GM11168 (cell line): ENCODE measurements around the gene USP34.

Source experiments
- in situ Hi-C: fragments of 300-500 bp; cut with MboI; formaldehyde crosslinking; loops from one replicate; pipeline ENCODE4 v1.12.0; 2022; ENCODE audit warnings: low sequenced_read_pairs; ENCODE audit not compliant: unreplicated experiment

USP34 gene

GRCh38 chr2:61255580-61256437 lies 215.1 kb downstream of the USP34 start:
- in situ Hi-C loops: no loop called here

- in situ Hi-C loops: no loop called here
These were observed 216.4 kb downstream of the USP34 start for GRCh38 chr2:61254536-61254935.

DNA sequence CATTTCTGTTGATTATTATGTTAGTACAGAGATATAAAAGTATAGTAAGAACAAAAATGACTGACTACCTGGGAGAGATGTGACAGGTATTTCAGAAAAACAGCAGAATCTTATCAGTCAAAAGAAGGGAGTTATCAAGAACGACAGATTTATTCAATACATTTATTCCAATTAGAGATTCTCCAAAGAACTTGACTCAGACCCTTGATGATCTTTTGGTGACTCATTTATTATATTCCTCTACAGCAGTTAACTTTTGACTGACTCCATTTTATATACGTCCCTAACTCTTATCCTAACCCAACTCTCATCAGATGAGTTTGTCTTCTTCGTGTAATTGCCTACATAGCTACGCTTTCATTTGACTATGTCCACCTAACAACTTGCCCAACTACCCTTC lies 217.8 kb downstream of the USP34 start:
- in situ Hi-C loops: no loop called here

DNA sequence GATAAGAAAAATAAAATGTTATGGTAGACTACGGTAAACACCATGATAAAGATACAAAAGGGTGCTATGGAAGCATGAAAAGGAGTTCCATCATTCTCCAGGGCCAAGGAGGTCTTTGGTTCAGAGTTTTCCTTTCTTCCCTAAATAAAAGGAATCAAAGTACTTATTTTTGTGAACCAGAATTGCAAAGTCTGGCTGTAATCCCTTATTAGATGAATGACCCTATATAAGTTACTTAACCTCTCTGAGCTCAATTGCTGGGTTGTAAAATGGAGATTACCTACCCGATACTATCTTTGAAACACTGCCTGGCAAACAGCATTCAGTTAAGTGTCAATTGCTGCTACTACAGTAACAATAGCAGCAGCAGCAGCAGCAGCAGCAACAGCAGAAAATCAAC lies 218.9 kb downstream of the USP34 start:
- in situ Hi-C loops: no loop called here

DNA sequence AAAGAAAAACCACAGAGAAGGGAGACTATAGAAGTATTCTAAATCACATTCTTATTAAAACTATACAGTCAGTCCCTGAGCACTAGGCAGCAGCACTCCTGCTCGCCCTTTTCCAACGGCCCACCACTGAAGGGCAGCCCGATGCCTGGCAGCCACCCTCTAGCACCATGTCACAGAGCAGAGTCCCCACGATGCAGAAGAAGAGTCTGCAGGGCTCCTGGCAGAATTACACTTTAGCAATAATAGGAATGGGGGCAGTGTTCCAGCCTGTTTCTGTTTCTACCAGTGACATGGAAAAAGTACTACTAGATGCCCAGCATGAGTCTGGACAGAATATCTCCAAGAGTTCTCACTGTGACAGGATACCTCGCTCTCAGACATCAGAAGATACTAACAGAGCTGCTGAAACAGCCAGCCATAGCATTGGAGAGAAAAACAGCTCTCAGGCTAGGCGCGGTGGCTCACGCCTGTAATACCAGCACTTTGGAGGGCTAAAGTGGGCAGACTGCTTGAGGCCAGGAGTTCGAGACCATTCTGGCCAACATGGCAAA lies 221.3 kb downstream of the USP34 start:
- in situ Hi-C loops: no loop called here

GRCh38 chr2:61247204-61247812 lies 223.6 kb downstream of the USP34 start:
- in situ Hi-C loops: no loop called here

DNA sequence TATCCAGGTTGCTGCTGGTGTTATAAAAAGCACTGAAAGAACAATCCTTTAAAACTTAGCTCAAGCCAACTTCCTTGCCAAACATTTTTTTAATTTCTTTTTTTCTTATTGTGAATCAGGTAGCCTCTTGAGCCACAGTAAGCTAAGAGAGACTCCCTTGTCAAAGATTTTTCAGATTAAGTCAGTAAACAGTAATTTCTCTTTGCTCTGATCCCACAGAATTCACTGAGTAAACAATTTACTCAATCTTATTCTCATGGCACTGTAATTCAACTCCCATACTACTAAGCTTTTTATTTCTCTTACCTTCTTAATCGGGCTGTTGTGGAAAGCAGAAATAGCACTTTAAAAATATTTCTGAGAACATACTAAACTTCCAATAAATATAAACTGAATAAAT lies 226.2 kb downstream of the USP34 start:
- in situ Hi-C loops: no loop called here

DNA sequence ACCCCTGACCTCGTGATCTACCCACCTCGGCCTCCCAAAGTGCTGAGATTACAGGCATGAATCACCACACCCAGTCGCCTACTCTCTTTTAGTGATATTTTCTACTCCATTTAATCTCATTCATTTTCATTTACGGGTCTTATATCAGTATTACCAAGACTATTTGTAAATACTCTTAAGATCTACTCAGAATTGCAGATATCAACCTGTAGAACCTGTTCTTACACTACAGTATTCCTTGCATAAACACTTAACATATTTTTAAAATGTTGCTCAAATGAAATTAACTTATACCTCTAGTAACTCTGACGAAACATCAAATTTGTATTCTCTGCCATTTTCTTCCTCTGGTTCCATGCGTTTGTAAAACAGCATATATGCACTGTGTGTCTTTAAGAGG lies 229.6 kb downstream of the USP34 start:
- in situ Hi-C loops: no loop called here

GRCh38 chr2:61238219-61239012 lies 232.5 kb downstream of the USP34 start:
- in situ Hi-C loops: no loop called here

- in situ Hi-C loops: no loop called here
These were observed 235.2 kb downstream of the USP34 start for GRCh38 chr2:61235716-61236115.

- in situ Hi-C loops: no loop called here
These were observed 237.3 kb downstream of the USP34 start for GRCh38 chr2:61233581-61233980.

GRCh38 chr2:61229936-61230335 lies 241.0 kb downstream of the USP34 start:
- in situ Hi-C loops: no loop called here

- in situ Hi-C loops: no loop called here
These were observed 248.3 kb downstream of the USP34 start for GRCh38 chr2:61222567-61222966.

GRCh38 chr2:61221819-61222218 lies 249.1 kb downstream of the USP34 start:
- in situ Hi-C loops: no loop called here

- in situ Hi-C loops: no loop called here
These were observed 250.1 kb downstream of the USP34 start for GRCh38 chr2:61220768-61221167.

- in situ Hi-C loops: no loop called here
These were observed 252.1 kb downstream of the USP34 start for GRCh38 chr2:61218817-61219170.

DNA sequence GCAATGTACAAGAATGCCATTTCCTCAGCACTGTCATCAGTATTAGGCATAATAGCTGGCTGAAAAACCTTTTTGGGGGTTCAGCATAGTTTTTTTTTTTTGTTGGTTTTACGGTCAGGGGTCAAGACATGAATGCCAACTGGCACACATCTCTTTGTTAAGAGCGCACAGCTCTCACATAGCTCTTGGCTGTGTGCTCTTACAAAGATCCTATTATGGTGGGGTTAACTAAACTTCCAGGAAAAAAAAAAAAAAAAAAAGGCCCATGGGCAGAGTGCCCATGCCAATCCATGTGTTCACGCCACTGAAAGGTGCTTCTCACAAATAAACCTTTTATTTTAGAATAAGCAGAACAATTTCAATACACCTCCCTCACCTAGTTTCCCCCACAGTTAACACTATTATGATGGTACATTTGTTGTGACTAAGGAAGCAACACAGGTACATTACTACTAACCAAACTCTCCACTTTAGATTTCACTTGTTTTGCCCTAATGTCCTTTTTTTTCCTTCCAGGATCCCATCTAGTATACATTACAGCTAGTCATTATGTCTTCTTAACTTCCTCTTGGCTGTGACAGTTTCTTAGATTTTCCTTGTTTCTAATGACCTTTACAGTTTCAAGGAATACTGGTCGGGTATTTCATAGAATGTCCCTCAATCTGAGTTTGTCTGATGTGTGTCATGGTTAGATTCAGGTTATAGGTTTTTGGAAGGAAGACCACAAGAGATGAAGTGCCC lies 252.6 kb downstream of the USP34 start:
- in situ Hi-C loops: no loop called here

- in situ Hi-C loops: no loop called here
These were observed 256.7 kb downstream of the USP34 start for GRCh38 chr2:61214171-61214570.

- in situ Hi-C loops: no loop called here
These were observed 260.4 kb downstream of the USP34 start for GRCh38 chr2:61210332-61210981.

GRCh38 chr2:61205132-61205531 lies 265.8 kb downstream of the USP34 start:
- in situ Hi-C loops: no loop called here
